ENCODE data around the gene HMCN2.
"Not testable (repeated sequence)": the region's sequence is repeated elsewhere in the genome, so short reads cannot be mapped to it uniquely, and the experiment has no call there.

HMCN2 gene

DNA sequence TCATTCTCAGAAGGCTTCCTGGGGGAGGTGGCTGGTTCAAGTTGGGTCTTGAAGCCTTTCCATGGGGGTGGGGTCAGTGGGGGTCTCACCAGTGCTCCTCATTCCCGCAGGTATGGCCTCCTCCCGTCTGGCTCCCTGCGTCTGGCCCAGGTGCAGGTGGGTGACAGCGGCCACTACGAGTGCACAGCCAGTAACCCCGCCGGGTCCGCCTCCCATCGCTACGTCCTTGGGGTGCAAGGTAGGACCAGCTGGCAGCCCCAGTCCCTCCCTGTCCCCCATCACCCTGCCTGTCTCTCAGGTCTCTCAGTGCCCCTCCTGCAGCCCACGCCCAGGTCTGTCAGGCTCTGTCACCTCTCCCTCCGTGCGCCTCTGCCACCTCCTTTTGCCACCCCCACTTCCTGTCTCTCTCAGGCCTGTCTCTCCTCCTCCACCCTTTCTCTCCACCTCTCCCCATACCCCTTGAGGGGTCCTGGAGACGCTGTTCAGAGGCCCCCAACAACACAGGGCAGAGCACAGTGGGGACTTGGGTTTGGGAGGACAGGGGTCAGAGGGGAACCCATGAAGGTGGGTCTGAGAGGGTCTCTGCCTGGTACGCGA is 72.3 kb downstream of the HMCN2 start:
- TF ChIP-seq, protein P1, sequence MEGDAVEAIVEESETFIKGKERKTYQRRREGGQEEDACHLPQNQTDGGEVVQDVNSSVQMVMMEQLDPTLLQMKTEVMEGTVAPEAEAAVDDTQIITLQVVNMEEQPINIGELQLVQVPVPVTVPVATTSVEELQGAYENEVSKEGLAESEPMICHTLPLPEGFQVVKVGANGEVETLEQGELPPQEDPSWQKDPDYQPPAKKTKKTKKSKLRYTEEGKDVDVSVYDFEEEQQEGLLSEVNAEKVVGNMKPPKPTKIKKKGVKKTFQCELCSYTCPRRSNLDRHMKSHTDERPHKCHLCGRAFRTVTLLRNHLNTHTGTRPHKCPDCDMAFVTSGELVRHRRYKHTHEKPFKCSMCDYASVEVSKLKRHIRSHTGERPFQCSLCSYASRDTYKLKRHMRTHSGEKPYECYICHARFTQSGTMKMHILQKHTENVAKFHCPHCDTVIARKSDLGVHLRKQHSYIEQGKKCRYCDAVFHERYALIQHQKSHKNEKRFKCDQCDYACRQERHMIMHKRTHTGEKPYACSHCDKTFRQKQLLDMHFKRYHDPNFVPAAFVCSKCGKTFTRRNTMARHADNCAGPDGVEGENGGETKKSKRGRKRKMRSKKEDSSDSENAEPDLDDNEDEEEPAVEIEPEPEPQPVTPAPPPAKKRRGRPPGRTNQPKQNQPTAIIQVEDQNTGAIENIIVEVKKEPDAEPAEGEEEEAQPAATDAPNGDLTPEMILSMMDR (IDR thresholded peaks at IDR 0.05), result no peak
- no peak for DNase-seq
- no peaks in the 10 kb centered on the region for H3K36me3 Mint-ChIP-seq (ENCODE audit: low read depth)
- no peak overlapping the region for H3K4me3 Mint-ChIP-seq
- H3K9me3 Mint-ChIP-seq, result no peaks in the 10 kb centered on the region
- H3K4me1 Mint-ChIP-seq, result peaks cover 19% of the 10 kb centered on the region
- H3K27ac Mint-ChIP-seq, result no peak overlapping the region
- H3K27me3 Mint-ChIP-seq (ENCODE audit: low read depth, poor library complexity), result peaks cover 20% of the 10 kb centered on the region

DNA sequence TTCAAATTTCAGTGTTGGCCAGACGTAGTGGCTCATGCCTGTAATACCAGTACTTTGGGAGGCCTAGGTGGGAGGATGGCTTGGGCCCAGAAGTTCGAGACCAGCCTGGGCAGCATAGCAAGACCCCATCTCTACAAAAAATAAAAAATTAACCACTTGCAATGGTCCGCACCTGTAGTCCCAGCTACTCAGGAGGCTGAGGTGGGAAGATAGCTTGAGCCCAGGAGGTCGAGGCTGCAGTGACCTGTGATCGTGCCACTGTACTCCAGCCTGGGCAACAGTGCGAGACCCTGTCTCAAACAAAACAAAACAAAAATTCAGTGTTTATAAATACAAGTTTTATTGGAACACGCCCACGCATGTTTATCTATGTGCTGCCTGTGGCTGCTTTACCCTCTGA is 73.3 kb downstream of the HMCN2 start:
- H3K27me3 Mint-ChIP-seq (ENCODE audit: low read depth, poor library complexity); H3K9me3 Mint-ChIP-seq; DNase-seq; H3K36me3 Mint-ChIP-seq (ENCODE audit: low read depth); H3K4me1 Mint-ChIP-seq; H3K4me3 Mint-ChIP-seq; H3K27ac Mint-ChIP-seq: not testable (repeated sequence)

DNA sequence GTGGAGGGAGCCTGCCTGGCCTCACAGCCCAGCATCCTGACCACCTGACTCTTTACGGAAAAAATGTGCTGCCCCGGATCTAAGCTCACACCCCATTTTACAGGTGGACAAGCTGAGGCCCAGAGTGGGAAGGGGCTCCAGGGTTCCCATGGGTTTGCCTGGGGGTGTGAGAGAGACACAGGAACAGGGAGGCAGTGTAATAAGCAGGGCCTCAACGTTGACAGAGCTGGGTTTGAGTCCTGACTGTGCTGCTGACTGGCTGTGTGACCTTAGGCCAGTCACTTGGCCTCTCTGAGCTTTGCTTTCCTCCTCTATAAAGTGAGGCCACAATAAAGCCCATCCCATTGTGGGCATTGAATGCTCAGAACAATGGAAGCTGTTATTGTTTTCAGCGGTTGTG is 73.7 kb downstream of the HMCN2 start:
- Mint-ChIP-seq H3K9me3 (no peaks in the 10 kb centered on the region), H3K27me3 (ENCODE audit: low read depth, poor library complexity) (peaks cover 7% of the 10 kb centered on the region), H3K4me3 (no peak overlapping the region), H3K36me3 (ENCODE audit: low read depth) (no peaks in the 10 kb centered on the region), H3K27ac (no peak overlapping the region), H3K4me1 (peaks cover 7% of the 10 kb centered on the region)
- no peak for DNase-seq
- TF ChIP-seq, protein P1 (IDR thresholded peaks at IDR 0.05), result no peak

DNA sequence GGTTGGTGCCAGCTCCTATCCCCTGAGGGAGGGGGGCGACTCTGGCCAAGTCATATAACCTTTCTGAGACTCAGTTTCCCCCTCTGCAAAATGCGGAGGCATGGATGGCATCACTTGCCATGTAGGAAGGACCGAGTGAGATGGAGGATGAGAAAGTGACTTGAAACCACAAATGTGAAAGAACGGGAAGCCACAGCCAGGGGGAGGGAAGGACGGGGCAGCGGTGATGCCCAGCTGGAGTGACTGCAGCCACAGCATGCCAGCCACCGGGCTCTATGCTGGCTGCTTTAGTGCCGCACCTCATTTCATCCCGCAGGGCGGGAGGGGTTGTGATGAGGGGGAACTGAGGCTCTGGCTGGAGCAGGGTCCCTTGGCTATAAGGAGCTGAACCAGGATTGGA is 74.5 kb downstream of the HMCN2 start:
- DNase-seq, result no peak
- no peaks in the 10 kb centered on the region for H3K36me3 Mint-ChIP-seq (ENCODE audit: low read depth)
- H3K27ac Mint-ChIP-seq, result no peak overlapping the region
- peaks cover 7% of the 10 kb centered on the region for H3K4me1 Mint-ChIP-seq
- TF ChIP-seq, protein P1 (IDR thresholded peaks at IDR 0.05), result no peak
- H3K9me3 Mint-ChIP-seq, result no peaks in the 10 kb centered on the region
- peaks cover 7% of the 10 kb centered on the region for H3K27me3 Mint-ChIP-seq (ENCODE audit: low read depth, poor library complexity)
- no peak overlapping the region for H3K4me3 Mint-ChIP-seq

DNA sequence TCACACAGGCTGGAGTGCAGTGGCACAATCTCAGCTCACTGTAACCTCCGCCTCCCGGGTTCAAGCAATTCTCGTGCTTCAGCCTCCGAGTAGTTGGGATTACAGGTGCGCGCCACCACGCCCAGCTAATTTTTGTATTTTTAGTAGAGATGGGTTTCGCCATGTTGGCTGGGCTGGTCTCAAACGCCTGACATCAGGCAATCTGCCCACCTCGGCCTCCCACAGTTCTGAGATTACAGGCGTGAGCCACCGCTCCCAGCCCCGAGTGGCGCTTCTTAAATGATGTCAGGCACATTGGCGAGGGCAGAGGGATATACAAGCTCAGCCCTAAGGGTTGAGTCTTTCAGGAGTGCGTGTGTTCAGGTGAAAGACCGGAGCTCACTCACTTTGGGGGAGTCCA is 75.0 kb downstream of the HMCN2 start:
- not testable (repeated sequence) for H3K36me3 Mint-ChIP-seq (ENCODE audit: low read depth); H3K27ac Mint-ChIP-seq

DNA sequence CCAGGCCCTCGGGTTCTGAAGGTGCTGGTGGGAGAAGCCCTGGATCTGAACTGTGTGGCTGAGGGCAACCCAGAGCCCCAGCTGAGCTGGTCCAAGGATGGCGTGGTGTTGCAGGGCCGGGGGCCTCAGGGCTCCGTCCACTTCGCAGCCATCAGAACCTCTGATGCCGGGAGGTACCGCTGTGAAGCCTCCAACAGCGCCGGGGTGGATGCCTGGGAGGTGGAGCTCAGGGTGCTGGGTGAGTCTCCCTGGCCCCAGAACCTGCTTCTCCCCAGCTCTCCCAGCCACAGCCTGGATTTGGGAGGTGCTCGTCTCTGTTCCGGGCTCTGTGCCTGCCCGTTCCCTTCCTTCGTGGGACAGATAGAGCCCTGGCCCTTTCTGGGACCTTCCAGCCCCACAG is 75.6 kb downstream of the HMCN2 start:
- DNase-seq, result no peak
- Mint-ChIP-seq H3K36me3 (ENCODE audit: low read depth) (no peaks in the 10 kb centered on the region), H3K9me3 (no peaks in the 10 kb centered on the region)

More for the DNA sequence above, 75.0 kb downstream of the HMCN2 start:
- H3K27me3 Mint-ChIP-seq (ENCODE audit: low read depth, poor library complexity); H3K9me3 Mint-ChIP-seq; H3K4me3 Mint-ChIP-seq; DNase-seq; H3K4me1 Mint-ChIP-seq: not testable (repeated sequence)

More for the DNA sequence above, 75.6 kb downstream of the HMCN2 start:
- Mint-ChIP-seq H3K4me3 (no peak overlapping the region), H3K4me1 (peaks cover 5% of the 10 kb centered on the region), H3K27me3 (ENCODE audit: low read depth, poor library complexity) (peaks cover 3% of the 10 kb centered on the region), H3K27ac (no peak overlapping the region)
- TF ChIP-seq, protein P1 (IDR thresholded peaks at IDR 0.05), result no peak

Data from nephron progenitor cell (in vitro differentiated cells).